Epidermal melanocyte (primary cell): ENCODE data around the gene MED12L.
A peak's percentile ranks its signal among the peaks of the same experiment; 100 is the strongest.

Experiments
- DNase-seq: peaks from one replicate; pipeline ENCODE4 v3.0.0; 2011; ENCODE audit warnings: low spot score; ENCODE audit not compliant: insufficient read length

MED12L gene

DNA sequence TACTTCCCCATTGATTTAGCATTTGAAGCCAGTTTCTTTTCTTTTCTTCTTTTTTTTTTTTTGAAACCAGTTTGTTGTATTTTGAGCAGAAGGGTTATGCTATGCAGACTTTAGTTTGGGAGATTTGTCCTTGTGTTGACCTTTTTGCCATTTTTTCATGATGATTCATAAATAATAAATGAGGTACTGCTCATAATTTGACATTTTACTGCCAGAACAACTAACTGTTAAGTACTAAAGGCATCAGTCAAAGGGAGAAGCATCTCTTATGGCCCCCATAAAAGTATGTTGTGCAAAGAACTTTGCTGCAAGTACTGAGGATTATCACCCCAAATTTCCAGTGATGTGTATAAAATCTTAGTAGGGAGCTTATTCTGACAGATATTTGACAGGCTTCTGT lies 232.8 kb downstream of the MED12L start:
- DNase-seq: no peak

DNA sequence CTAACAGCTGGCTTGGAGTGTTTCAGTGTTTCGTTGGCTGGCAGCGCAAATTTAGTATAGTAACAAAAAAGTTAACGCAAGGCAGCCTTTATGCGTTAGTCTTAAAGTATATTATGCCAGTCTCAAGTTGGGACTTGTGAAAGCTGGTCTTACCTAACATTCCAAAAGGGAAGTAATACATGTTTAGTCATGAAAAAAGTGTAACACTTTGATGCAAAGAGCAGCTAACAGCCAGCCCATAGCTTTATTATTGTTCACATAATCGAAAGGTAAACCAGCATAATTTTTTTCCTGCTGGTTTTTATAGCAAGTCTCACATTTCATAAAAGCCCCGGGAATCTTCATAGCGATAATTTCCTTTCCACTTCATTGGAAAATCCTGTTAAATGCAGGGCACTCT lies 233.5 kb downstream of the MED12L start:
- no peak for DNase-seq

DNA sequence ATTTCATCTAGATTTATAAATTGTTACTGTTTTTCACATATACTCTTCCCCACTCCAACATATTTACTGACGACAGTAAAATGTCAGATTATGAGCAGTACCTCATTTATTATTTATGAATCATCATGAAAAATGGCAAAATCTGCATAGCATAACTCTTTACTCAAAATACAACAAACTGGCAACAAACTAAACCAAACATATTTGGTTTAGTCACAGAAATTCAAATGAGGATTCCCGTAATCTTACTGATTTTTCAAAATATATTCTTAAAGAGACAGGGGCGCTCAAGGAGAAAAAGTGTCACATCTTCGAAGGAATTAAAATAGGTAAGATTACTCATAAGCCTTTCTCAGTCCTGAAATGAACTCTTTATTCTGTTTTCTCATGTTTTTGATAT lies 234.2 kb downstream of the MED12L start:
- DNase-seq: no peak

DNA sequence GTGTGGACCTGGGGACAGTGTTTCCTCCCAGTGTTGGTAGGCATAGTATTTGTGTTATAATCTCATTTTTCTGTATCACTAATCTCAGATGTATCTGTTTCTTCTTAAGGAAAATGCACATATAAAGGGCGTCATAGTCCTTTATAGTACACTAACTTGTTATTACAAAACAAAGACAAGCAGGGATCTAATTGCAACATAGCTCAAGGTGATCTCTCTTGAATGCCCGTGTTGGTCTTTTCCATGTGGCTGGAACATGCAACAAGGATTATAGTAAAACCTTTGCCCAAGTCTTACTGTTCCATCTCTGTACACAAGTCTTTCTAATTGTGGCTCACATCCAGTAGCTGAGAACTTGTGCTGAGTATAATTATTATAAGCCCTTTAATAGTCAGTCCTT lies 234.7 kb downstream of the MED12L start:
- DNase-seq: no peak

DNA sequence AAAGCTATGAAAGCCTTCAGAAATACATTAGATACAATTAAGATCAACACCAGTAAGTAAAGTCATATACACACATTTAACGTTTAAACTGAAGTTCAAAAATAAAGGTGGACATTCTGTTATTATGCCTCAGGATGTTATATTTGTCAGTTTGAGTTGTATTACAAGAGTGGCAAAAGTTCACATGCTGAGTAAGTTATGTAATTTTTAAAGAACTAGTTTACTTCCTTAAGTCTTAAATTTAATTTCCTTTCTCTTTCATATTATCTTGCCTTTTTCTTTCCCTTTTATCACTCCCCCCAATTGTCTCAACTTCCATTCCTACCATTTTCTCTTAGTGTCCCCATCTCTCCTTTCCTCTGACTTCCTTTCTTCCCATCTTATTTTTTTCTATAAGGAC lies 236.1 kb downstream of the MED12L start:
- DNase-seq: no peak

DNA sequence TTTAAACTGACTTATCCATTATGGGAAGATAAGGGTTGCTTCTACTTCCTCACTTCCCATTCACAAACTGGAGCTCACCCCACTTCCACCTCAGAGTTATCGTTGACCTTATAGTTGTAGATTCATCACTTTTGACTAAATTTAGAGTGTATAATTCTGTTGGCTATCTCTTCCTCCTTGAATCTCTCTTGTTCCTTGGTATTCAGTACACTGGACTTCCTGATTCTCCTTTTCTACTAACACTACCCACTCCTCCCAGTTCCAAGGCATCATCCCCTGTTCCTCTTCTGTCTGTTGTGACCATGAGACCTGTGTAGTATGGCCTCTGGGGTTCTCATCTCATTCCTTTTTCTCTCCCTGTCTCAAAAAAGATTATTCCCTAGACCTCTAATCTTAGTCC lies 237.0 kb downstream of the MED12L start:
- DNase-seq: no peak

DNA sequence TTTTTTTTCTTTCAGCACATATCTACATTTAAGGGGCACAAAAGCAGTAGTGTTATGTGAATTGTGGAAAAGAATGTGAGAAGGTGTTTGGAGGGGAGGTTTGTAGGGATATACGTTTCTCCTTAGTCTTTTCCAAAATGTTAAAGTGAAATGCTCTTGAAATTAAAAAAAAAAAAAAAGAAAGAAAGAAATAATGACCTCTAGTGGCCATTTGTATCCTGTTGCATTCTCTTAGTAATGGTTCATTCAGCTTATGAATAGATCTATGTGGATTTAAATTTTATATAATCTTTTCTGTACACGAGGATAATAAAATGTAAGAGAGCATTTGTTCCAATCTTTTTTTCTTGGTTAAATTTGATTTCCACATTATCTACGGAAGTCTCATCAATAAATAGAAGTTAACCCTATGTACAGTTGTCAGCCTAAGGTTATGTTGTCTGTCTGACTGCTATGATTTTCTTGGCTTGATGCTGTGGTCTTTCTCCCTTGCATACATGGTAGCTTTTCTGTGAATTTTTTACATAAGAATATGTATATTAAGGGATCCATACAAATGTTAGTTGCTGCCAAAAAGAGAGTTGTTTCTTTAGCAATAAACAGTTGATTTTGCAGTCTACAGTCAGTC lies 242.2 kb downstream of the MED12L start:
- DNase-seq: peak; percentile 25

DNA sequence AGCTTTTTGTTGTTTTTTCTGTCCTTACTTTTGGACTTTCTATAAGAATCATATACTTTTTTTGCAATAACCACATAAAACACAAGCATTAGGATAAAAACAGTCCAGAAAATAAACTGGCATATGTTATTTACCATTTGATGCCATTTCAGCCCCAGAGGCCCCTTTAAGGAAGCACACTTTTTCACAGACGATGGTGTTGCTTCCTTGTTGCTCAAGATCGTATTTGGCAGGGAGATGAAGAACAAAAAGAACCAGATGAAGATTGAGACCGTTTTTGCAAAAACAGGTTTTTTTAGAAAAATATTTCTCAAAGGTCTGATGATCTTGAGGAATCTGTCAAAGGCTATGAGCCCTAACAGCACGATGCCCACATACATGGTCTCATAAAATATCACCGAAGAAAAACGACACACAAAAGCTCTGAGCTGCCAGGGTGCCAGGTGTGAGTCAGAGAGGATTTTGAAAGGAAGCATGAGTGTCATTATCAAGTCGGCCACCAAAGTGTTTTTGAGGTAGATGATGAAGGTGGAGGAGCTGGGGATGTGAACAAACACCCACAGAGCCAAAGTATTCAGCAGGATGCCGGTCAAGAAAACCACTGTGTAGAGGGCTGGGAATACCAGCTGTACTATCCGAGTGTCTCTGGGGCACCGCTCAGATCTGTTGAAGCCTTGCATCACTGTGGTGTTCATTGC lies 243.0 kb downstream of the MED12L start:
- no peak for DNase-seq

DNA sequence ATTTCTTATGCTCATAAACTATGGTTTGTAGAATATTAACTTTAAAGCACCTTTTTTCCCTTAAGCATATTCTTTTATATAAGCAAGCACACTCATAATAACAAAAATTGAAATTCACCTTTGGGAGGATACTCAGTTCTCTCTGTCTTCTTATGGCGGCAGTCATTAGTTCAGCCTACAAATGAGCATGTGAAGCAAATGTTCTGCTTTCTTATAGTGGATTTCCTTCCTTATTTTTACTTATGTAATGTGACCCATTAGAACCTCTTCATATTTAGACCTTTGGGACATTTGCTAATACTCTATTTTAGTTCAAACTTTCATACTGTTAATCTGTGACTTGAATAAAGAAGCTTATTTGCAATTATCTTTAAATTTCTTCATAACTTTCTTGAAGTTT lies 243.9 kb downstream of the MED12L start, which contains the start of gene P2RY13:
P2RY13 (minus strand) TSS at position 187 of the 400 bp plus-strand sequence; CDS start at position 166, 21 bp downstream.
- DNase-seq: no peak

DNA sequence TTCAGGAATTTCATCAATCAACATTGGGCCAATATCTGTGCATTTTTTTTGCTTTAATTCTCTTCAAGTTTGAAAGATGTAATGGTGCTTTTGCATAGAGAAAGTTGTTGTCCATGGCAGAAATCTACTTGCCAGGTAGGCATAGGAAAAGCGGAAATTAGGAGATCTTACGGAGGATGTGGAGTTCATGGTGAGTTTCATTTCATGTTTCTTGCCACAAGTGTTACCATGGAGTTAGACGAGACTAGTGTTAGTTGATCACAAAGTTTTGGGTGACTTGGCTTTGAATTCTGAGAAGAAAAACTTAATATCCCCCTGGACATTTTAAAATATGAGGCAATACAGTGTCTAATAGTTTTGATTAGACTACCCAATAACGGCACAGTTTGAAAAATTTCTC lies 244.9 kb downstream of the MED12L start:
- DNase-seq: no peak

DNA sequence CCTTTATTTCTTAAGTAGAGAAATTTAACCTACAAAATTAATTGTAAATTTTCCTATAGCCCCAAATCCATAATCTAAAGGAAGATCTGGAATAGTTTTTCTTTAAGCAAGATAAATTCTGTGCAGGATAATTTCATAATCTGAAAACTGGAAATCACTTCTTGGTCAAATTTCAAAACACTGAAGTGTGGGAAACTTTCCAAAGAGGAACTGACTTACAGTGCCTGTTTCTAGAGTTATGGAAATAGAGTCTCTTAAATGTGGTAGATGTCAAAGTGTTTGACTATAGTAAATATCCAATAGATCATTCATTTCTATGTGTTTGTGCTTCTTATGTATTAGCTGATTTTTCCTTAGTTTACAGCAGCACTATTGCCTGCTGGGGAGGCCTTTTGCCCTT lies 245.4 kb downstream of the MED12L start:
- no peak for DNase-seq

DNA sequence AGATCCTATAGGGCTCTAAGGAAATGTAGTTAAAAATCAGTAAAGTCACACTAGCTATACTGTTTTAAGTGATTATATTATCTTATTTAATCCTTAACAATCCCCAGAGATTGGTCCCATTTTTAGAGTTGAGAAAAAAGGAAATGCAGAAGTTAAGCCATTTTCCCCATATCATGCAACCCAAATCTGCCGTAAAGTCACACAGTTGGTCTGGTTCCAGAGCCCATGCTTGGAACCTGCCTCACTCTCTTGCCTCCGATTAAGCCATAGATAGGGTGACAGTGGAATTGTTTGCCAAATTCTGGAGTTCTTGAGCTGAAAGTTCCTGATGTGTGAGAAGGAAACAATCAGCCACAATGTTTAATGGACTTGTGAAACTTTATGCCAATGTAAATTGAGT lies 246.2 kb downstream of the MED12L start:
- DNase-seq: no peak

DNA sequence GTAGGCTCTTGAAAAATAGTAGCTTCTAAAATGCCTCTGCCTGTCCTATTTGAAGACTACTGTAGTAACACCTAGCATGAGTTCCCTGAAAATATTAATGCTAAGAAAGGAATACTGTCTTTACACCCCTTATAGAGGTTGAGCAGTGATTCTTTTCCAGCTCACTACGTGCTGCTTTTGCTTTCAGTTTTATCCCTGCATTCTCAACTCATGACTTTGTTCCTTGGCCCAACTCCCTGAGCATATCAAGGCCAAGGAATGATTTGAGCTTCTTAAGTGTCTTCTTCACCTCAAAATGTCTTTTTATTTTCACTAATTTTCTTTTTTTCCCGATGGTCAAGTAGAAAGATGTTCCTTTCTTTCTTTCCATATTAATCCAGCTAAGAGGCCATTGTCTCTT lies 260.4 kb downstream of the MED12L start:
- DNase-seq: no peak

DNA sequence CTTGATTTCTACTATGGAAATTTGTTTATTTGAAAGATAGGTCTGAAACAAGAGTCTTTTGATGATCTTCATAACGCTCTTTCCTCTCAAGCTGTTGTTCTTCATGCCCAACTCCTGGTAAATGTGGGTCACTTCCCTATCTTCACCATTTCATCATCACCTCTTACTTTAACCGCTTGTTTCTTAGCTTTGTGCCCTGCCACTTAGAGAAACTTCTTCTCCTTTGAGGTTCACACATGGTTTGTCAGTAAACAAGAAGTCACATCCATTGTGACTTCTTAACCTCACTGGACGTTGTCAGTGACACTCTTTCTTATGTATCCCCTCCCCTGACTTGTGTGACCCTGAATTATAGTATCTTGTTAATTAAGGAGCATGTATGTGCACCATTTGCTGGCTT lies 260.8 kb downstream of the MED12L start:
- no peak for DNase-seq

DNA sequence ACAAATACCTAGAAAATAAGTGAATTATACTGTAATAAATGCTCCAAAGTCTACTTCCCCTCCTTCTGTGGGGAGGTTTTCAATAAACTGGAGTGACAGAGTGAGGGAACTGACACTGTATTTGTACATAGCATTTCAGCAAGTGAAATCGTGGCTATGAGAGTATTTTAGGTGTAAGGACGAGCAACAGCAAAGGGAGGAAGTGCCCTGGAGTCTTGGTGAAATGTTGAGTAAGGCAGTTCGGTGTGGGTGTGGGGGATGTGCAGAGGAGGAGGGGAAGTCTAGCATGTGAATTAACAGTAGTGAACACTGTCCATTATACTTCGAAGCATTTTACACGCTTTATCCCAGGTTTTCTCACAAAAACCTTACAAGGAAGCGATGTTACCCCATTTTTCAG lies 262.0 kb downstream of the MED12L start:
- DNase-seq: no peak

DNA sequence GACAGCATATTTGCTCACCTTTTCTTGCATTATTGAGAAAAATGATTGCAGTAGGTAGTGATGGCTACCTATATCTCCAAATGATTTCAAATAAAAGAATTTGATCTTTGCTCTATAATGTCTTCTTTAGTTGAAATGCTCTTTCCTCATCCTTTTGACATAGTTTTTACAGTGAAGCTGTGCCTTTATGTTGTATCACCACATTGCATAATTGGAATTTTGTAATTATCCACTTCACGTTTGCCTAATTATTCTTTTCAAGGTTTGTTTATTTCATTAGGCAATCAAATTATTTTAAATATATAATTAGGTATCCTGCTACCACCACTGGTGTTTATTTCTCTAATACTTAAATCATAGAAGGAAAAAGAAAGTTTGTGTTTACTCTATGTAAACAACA lies 265.2 kb downstream of the MED12L start:
- DNase-seq: no peak

DNA sequence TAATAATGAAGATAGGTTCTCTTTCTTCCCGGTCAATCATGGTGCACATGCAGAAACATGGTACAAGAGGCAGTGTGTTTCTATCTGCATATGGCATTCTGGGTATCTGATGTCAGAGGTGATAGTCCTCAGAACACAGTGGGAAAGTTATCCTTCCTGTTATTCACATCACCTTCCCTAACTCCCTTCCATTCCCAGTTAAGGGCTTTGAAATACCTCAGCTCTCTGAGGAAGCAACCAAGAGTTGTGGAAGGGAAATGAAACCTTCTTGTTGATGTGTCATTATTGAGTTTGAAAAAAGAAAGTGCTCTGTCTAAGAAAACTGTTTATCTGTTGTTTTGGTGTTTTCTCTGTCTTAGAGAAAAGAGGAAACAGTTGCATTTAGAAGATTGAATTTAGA lies 265.8 kb downstream of the MED12L start:
- DNase-seq: no peak

DNA sequence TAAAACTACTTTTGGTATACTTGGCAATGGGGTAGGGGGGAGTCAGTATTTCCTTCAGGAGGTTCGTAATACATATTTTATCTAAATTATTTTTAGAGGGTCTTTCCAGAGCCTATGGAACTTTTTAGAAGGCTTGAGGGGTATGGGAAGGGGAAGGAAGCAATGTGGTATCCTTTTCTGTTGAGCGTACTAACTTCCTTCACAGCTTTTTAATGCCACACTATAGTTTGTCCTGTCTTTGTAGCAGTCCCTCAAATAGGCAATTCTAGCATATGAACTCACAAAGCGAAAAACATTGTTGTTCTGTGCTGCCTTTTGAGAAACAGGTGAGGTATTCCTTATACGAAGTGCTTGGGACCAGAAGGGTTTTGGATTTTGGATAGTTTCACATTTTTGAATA lies 266.2 kb downstream of the MED12L start:
- DNase-seq: no peak

DNA sequence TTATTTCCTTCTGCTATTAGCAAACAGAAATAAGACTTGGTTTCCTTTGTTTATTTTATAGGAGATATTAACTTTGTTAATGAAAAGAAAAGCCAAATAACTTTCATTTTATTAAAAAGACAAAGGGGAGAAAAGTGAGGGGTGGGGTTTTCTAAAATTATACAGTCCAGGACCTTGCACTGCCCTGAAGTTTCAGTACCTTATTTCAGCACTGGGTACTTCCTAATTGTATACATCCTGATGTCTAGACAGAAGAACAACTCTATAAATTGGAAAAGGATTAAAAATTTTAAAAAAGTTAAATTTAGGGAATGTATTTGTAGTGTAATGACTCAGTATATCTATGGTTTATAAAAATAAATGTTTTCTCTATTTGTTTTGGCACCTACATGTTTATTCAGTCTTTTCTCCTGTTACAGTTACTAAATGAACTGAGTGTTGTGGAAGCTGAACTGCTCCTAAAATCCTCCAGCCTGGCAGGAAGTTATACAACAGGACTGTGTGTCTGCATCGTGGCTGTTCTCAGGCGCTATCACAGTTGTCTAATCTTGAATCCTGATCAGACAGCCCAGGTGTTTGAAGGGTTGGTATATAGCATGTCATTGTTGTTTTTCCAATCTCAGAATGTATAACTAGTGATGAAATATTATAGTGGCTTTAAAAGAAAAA lies 271.5 kb downstream of the MED12L start:
- no peak for DNase-seq

DNA sequence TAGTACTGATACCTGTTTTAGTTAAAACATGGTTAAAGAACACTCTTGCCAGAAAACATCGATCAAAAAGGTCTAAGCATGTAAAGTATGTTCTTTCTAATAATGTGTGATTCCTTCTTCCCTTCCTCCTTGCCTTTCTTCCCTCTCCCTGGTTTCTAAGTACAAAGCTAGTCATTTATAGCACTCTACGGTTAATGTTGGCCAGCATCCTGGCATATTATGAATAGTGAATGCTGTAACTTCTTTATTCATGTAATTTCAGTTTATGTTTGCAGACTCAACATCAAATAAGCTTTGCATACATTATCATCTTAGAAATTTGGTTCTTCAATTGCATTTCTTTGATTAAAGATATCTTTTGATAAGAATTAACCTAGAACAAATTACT lies 272.0 kb downstream of the MED12L start:
- DNase-seq: peak; percentile 21

DNA sequence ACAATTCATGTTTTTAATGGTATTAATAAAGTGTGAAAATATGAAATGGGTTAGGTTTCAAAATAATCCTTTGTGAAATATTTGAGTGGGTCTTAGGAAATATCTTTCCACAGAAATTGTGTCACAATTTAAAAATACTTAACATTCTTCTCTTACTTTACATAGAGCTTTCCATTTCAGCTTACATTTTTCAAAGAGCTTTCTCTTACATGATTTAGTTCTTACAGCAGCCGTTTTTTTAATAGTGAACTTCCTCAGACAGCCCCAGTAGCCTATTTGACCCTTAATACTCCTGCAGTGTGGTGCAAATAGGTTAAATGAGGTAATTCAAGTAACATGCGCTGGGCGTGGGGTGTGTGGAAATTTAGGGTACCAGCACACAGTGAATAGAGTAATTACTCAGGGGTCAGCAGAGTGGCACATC lies 277.3 kb downstream of the MED12L start:
- DNase-seq: no peak

DNA sequence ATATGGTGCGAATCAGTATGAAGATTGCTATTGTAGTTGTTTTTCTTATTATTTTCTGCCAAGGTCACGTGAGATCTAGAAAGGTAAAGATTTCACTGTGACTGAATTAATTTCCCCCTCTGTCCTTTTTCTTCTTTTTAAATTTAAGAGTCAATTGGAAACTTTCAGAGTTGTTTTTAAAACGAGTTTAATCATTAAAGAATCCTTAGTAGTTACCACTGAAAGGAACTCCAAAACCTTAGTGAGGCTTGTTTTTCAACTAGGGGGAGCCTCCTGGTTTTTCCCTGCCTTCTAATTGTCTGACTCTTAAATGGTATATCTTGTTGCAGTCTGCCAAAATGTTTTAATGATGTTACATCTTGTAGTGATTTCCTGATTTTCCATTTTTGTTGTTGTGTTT lies 281.5 kb downstream of the MED12L start:
- no peak for DNase-seq

DNA sequence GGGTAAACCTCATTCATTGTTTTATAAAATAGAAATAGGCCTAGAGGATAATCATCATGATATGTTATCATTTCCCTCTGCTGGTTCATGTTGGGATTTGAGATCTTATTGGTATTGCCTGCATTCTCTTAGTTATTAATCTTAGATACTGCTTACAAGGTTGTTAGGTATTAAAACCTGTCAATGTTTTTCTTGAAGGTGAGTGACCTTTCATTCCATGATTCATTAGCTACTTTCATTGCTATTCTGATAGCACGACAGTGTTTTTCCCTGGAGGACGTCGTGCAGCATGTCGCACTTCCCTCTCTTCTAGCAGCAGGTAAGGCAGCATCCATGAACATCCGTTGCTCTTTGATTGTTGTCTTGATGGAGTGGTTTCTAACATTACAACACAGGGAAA lies 282.0 kb downstream of the MED12L start:
- DNase-seq: no peak
